ENCODE measurements around the gene TBC1D2.
"Not testable (repeated sequence)": the region's sequence is repeated elsewhere in the genome, so short reads cannot be mapped to it uniquely, and the experiment has no call there.

Gene TBC1D2

GRCh38 chr9:98289614-98290201, 34.3 kb upstream of the TBC1D2 start:
- Histone ChIP-seq H3K4me1 (ENCODE audit: control insufficient read depth, insufficient read depth, low read length) (no peaks in the 10 kb centered on the region), H3K4me3 (ENCODE audit: low read length) (no peak overlapping the region), H3K9me3 (ENCODE audit: control insufficient read depth, insufficient read depth, low read length) (no peaks in the 10 kb centered on the region), H3K27ac (ENCODE audit: low read length) (no peak overlapping the region), H3K36me3 (ENCODE audit: control insufficient read depth, insufficient read depth, low read length) (no peaks in the 10 kb centered on the region), H3K27me3 (ENCODE audit: control insufficient read depth, insufficient read depth, low read length) (no peaks in the 10 kb centered on the region)
- no CpG with 5 or more reads among the region's 12 CpGs for WGBS (ENCODE audit: insufficient coverage, insufficient read length)
- no peak for DNase-seq (ENCODE audit: low read depth, low spot score)

- Histone ChIP-seq H3K36me3 (ENCODE audit: control insufficient read depth, insufficient read depth, low read length) (no peaks in the 10 kb centered on the region), H3K9me3 (ENCODE audit: control insufficient read depth, insufficient read depth, low read length) (no peaks in the 10 kb centered on the region), H3K27me3 (ENCODE audit: control insufficient read depth, insufficient read depth, low read length) (no peaks in the 10 kb centered on the region), H3K27ac (ENCODE audit: low read length) (no peak overlapping the region), H3K4me1 (ENCODE audit: control insufficient read depth, insufficient read depth, low read length) (no peaks in the 10 kb centered on the region), H3K4me3 (ENCODE audit: low read length) (no peak overlapping the region)
- WGBS (ENCODE audit: insufficient coverage, insufficient read length): no CpG with 5 or more reads among the region's 5 CpGs
- no peak for DNase-seq (ENCODE audit: low read depth, low spot score)
Measured at GRCh38 chr9:98288881-98289280, 33.4 kb upstream of the TBC1D2 start.

GRCh38 chr9:98287384-98287783, 31.9 kb upstream of the TBC1D2 start:
- WGBS (ENCODE audit: insufficient coverage, insufficient read length): no CpG with 5 or more reads among the region's 4 CpGs
- Histone ChIP-seq H3K27me3 (ENCODE audit: control insufficient read depth, insufficient read depth, low read length) (no peaks in the 10 kb centered on the region), H3K4me1 (ENCODE audit: control insufficient read depth, insufficient read depth, low read length) (no peaks in the 10 kb centered on the region), H3K27ac (ENCODE audit: low read length) (no peak overlapping the region), H3K9me3 (ENCODE audit: control insufficient read depth, insufficient read depth, low read length) (no peaks in the 10 kb centered on the region), H3K36me3 (ENCODE audit: control insufficient read depth, insufficient read depth, low read length) (no peaks in the 10 kb centered on the region), H3K4me3 (ENCODE audit: low read length) (no peak overlapping the region)
- peak; percentile 48 for DNase-seq (ENCODE audit: low read depth, low spot score)

- no peak for DNase-seq (ENCODE audit: low read depth, low spot score)
- WGBS (ENCODE audit: insufficient coverage, insufficient read length): no CpG with 5 or more reads among the region's 4 CpGs
- no peaks in the 10 kb centered on the region for H3K9me3 ChIP-seq (ENCODE audit: control insufficient read depth, insufficient read depth, low read length)
Measured at GRCh38 chr9:98285446-98285845, 30.0 kb upstream of the TBC1D2 start.

GRCh38 chr9:98284754-98285153, 29.3 kb upstream of the TBC1D2 start:
- Histone ChIP-seq H3K4me3 (ENCODE audit: low read length) (no peak overlapping the region), H3K27ac (ENCODE audit: low read length) (no peak overlapping the region), H3K9me3 (ENCODE audit: control insufficient read depth, insufficient read depth, low read length) (no peaks in the 10 kb centered on the region), H3K36me3 (ENCODE audit: control insufficient read depth, insufficient read depth, low read length) (no peaks in the 10 kb centered on the region), H3K27me3 (ENCODE audit: control insufficient read depth, insufficient read depth, low read length) (no peaks in the 10 kb centered on the region), H3K4me1 (ENCODE audit: control insufficient read depth, insufficient read depth, low read length) (no peaks in the 10 kb centered on the region)
- no peak for DNase-seq (ENCODE audit: low read depth, low spot score)
- WGBS (ENCODE audit: insufficient coverage, insufficient read length): no CpG with 5 or more reads among the region's 3 CpGs

More at GRCh38 chr9:98285446-98285845, 30.0 kb upstream of the TBC1D2 start:
- no peaks in the 10 kb centered on the region for H3K36me3 ChIP-seq (ENCODE audit: control insufficient read depth, insufficient read depth, low read length)
- H3K4me1 ChIP-seq (ENCODE audit: control insufficient read depth, insufficient read depth, low read length): no peaks in the 10 kb centered on the region
- no peak overlapping the region for H3K27ac ChIP-seq (ENCODE audit: low read length)
- no peaks in the 10 kb centered on the region for H3K27me3 ChIP-seq (ENCODE audit: control insufficient read depth, insufficient read depth, low read length)
- no peak overlapping the region for H3K4me3 ChIP-seq (ENCODE audit: low read length)

GRCh38 chr9:98283143-98283542, 27.7 kb upstream of the TBC1D2 start:
- no CpG with 5 or more reads among the region's 7 CpGs for WGBS (ENCODE audit: insufficient coverage, insufficient read length)

GRCh38 chr9:98281281-98281680, 25.8 kb upstream of the TBC1D2 start:
- Histone ChIP-seq H3K36me3 (ENCODE audit: control insufficient read depth, insufficient read depth, low read length) (no peaks in the 10 kb centered on the region), H3K27me3 (ENCODE audit: control insufficient read depth, insufficient read depth, low read length) (no peaks in the 10 kb centered on the region), H3K4me3 (ENCODE audit: low read length) (no peak overlapping the region), H3K4me1 (ENCODE audit: control insufficient read depth, insufficient read depth, low read length) (no peaks in the 10 kb centered on the region), H3K27ac (ENCODE audit: low read length) (no peak overlapping the region), H3K9me3 (ENCODE audit: control insufficient read depth, insufficient read depth, low read length) (no peaks in the 10 kb centered on the region)
- WGBS (ENCODE audit: insufficient coverage, insufficient read length): no CpG with 5 or more reads among the region's 1 CpG
- no peak for DNase-seq (ENCODE audit: low read depth, low spot score)

More at GRCh38 chr9:98283143-98283542, 27.7 kb upstream of the TBC1D2 start:
- H3K27ac ChIP-seq (ENCODE audit: low read length); H3K27me3 ChIP-seq (ENCODE audit: control insufficient read depth, insufficient read depth, low read length); DNase-seq (ENCODE audit: low read depth, low spot score); H3K4me3 ChIP-seq (ENCODE audit: low read length); H3K36me3 ChIP-seq (ENCODE audit: control insufficient read depth, insufficient read depth, low read length); H3K9me3 ChIP-seq (ENCODE audit: control insufficient read depth, insufficient read depth, low read length); H3K4me1 ChIP-seq (ENCODE audit: control insufficient read depth, insufficient read depth, low read length): not testable (repeated sequence)

- no peak overlapping the region for H3K27ac ChIP-seq (ENCODE audit: low read length)
- no peaks in the 10 kb centered on the region for H3K27me3 ChIP-seq (ENCODE audit: control insufficient read depth, insufficient read depth, low read length)
- H3K4me1 ChIP-seq (ENCODE audit: control insufficient read depth, insufficient read depth, low read length): no peaks in the 10 kb centered on the region
- no CpG with 5 or more reads among the region's 6 CpGs for WGBS (ENCODE audit: insufficient coverage, insufficient read length)
- no peaks in the 10 kb centered on the region for H3K36me3 ChIP-seq (ENCODE audit: control insufficient read depth, insufficient read depth, low read length)
- no peak overlapping the region for H3K4me3 ChIP-seq (ENCODE audit: low read length)
- no peaks in the 10 kb centered on the region for H3K9me3 ChIP-seq (ENCODE audit: control insufficient read depth, insufficient read depth, low read length)
- no peak for DNase-seq (ENCODE audit: low read depth, low spot score)
Measured at GRCh38 chr9:98280574-98280973, 25.1 kb upstream of the TBC1D2 start.

- Histone ChIP-seq H3K27ac (ENCODE audit: low read length) (no peak overlapping the region), H3K4me1 (ENCODE audit: control insufficient read depth, insufficient read depth, low read length) (no peaks in the 10 kb centered on the region), H3K27me3 (ENCODE audit: control insufficient read depth, insufficient read depth, low read length) (no peaks in the 10 kb centered on the region), H3K4me3 (ENCODE audit: low read length) (no peak overlapping the region), H3K36me3 (ENCODE audit: control insufficient read depth, insufficient read depth, low read length) (no peaks in the 10 kb centered on the region), H3K9me3 (ENCODE audit: control insufficient read depth, insufficient read depth, low read length) (no peaks in the 10 kb centered on the region)
- no peak for DNase-seq (ENCODE audit: low read depth, low spot score)
- no CpG with 5 or more reads among the region's 2 CpGs for WGBS (ENCODE audit: insufficient coverage, insufficient read length)
Measured at GRCh38 chr9:98280162-98280561, 24.7 kb upstream of the TBC1D2 start.

- no peak for DNase-seq (ENCODE audit: low read depth, low spot score)
- Histone ChIP-seq H3K36me3 (ENCODE audit: control insufficient read depth, insufficient read depth, low read length) (no peaks in the 10 kb centered on the region), H3K4me1 (ENCODE audit: control insufficient read depth, insufficient read depth, low read length) (no peaks in the 10 kb centered on the region), H3K4me3 (ENCODE audit: low read length) (no peak overlapping the region), H3K9me3 (ENCODE audit: control insufficient read depth, insufficient read depth, low read length) (no peaks in the 10 kb centered on the region), H3K27ac (ENCODE audit: low read length) (no peak overlapping the region), H3K27me3 (ENCODE audit: control insufficient read depth, insufficient read depth, low read length) (no peaks in the 10 kb centered on the region)
- no CpG with 5 or more reads among the region's 10 CpGs for WGBS (ENCODE audit: insufficient coverage, insufficient read length)
Measured at GRCh38 chr9:98276907-98277469, 21.5 kb upstream of the TBC1D2 start.

GRCh38 chr9:98275159-98275558, 19.7 kb upstream of the TBC1D2 start:
- H3K4me3 ChIP-seq (ENCODE audit: low read length): no peak overlapping the region
- no peak overlapping the region for H3K27ac ChIP-seq (ENCODE audit: low read length)
- no peaks in the 10 kb centered on the region for H3K27me3 ChIP-seq (ENCODE audit: control insufficient read depth, insufficient read depth, low read length)
- no CpG with 5 or more reads among the region's 2 CpGs for WGBS (ENCODE audit: insufficient coverage, insufficient read length)
- peaks cover 1% of the 10 kb centered on the region; the same call in 1 of the 2 replicates for H3K4me1 ChIP-seq (ENCODE audit: control insufficient read depth, insufficient read depth, low read length)
- no peak for DNase-seq (ENCODE audit: low read depth, low spot score)
- no peaks in the 10 kb centered on the region for H3K9me3 ChIP-seq (ENCODE audit: control insufficient read depth, insufficient read depth, low read length)
- H3K36me3 ChIP-seq (ENCODE audit: control insufficient read depth, insufficient read depth, low read length): no peaks in the 10 kb centered on the region

All from iPS DF 6.9 (cell line).